Measurements from ENCODE around the gene ZNF282.
A peak's percentile ranks its signal among the peaks of the same experiment; 100 is the strongest.

Gene ZNF282

DNA sequence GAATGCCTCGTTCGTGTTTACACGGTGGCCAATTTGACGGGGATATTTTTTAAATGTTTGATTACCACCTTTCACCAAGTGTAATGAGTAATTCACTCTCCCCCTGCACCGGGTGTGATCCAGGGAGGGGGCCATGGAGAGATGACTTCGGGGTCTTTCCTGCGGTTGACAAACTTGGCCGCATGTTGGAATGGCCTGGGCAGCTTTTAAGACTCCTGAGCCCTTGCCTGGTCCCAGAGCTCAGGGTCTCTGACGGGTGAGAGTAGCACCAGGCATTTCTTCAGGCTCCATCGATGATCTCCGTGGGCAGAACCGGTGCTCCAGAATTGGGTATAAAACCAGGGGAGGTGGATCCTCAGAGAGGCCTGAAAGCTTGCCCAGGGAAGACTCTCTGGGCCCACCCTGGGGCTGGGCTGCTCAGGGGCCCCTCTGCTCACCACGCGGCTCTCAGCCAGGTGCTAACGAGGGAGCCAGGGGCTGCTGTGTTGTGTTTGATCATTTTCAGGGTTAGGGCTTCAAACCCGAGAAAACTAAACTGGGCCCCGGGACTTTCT is 882 bp downstream of the ZNF282 start:
- peak overlapping the region; percentile 99 for H3K9ac ChIP-seq (ENCODE audit: low read depth, low read length)
- H3K36me3 ChIP-seq (ENCODE audit: insufficient read depth, low read length), result peaks cover 35% of the 10 kb centered on the region
- H3K27me3 ChIP-seq (ENCODE audit: control insufficient read depth, insufficient read depth, low read length), result no peaks in the 10 kb centered on the region
- no peaks in the 10 kb centered on the region for H3K9me3 ChIP-seq (replicated peaks; ENCODE audit: low read length)
- H3K4me1 ChIP-seq (ENCODE audit: control insufficient read depth, insufficient read depth, low read length), result peaks cover 27% of the 10 kb centered on the region
- peak overlapping the region; percentile 94 for H3K4me2 ChIP-seq (ENCODE audit: low read length)
- peak overlapping the region; percentile 99 for H3K4me3 ChIP-seq (ENCODE audit: low read length)

DNA sequence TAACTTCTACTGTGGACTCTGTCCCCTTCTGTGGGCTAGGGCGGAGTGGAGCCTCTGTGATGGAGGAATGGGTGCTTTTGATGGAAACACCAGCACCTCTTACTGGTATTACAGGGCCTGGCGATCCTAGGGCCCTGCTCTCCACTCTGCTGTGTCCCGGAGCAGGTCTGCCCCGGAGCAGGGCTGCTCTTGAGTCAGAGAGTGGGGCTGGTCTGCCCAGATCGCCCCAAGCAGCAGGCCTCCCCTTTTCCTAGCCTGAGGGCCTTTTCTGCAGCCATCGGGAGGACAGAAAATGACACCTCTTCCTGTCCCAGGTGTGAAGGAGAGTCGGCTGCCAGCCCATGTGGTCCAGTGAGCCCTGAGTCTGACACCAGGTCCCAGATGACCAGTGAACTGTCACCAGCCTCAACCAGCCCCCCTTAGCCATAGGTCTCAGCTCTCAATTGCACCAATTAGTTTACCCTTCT is 1.4 kb downstream of the ZNF282 start:
- Histone ChIP-seq H3K9me3 (replicated peaks; ENCODE audit: low read length) (no peaks in the 10 kb centered on the region), H3K9ac (ENCODE audit: low read depth, low read length) (peak overlapping the region; percentile 99), H3K36me3 (ENCODE audit: insufficient read depth, low read length) (peaks cover 38% of the 10 kb centered on the region), H3K27me3 (ENCODE audit: control insufficient read depth, insufficient read depth, low read length) (no peaks in the 10 kb centered on the region), H3K4me2 (ENCODE audit: low read length) (peak overlapping the region; percentile 94), H3K4me3 (ENCODE audit: low read length) (peak overlapping the region; percentile 99), H3K4me1 (ENCODE audit: control insufficient read depth, insufficient read depth, low read length) (peaks cover 27% of the 10 kb centered on the region)

DNA sequence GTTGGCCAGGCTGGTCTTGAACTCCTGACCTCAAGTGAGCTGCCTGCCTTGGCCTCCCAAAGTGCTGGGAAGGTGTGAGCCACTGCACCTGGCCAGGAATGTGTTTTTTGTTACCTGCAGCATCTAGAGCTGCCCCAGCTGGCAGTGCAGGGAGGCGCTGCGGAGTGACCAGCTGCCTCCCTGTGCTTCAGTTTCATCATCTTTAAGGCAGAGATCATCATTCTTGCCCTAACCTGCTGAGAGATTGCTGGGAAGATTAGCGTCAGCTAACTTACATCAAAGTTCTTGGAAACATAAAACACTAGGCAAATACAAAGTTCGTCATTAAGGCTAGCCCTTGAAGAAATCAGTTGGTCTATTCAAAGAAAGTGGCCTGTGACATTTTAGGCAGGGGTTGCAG is 2.3 kb downstream of the ZNF282 start:
- Histone ChIP-seq H3K36me3 (ENCODE audit: insufficient read depth, low read length) (peaks cover 41% of the 10 kb centered on the region), H3K9ac (ENCODE audit: low read depth, low read length) (peak overlapping the region; percentile 21), H3K9me3 (replicated peaks; ENCODE audit: low read length) (no peaks in the 10 kb centered on the region), H3K4me3 (ENCODE audit: low read length) (no peak overlapping the region), H3K4me2 (ENCODE audit: low read length) (peak overlapping the region; percentile 20), H3K27me3 (ENCODE audit: control insufficient read depth, insufficient read depth, low read length) (no peaks in the 10 kb centered on the region), H3K4me1 (ENCODE audit: control insufficient read depth, insufficient read depth, low read length) (peaks cover 27% of the 10 kb centered on the region)

DNA sequence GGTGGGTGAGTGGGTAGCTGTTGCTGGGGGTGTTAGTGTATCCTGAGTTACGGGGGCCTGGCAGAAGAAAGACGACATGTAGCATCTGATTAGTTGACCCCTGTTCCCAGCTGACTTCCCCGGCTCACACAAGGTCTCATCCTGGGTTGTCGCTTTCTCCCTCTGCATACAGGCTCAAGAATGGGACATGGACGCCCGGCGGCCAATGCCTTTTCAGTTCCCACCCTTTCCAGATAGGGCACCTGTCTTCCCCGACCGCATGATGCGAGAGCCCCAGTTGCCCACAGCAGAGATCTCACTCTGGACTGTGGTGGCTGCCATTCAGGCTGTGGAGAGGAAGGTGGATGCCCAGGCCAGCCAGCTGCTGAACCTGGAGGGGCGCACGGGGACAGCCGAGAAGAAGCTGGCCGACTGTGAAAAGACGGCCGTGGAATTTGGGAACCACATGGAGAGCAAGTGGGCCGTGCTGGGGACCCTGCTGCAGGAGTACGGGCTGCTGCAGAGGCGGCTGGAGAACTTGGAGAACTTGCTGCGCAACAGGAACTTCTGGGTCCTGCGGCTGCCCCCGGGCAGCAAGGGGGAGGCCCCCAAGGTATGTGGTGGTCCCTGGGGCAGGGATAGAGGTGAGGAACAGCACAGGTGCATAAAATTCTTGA is 2.9 kb downstream of the ZNF282 start:
- Histone ChIP-seq H3K27me3 (ENCODE audit: control insufficient read depth, insufficient read depth, low read length) (no peaks in the 10 kb centered on the region), H3K4me2 (ENCODE audit: low read length) (no peak overlapping the region), H3K4me1 (ENCODE audit: control insufficient read depth, insufficient read depth, low read length) (peaks cover 27% of the 10 kb centered on the region), H3K9me3 (replicated peaks; ENCODE audit: low read length) (no peaks in the 10 kb centered on the region), H3K9ac (ENCODE audit: low read depth, low read length) (no peak overlapping the region), H3K4me3 (ENCODE audit: low read length) (no peak overlapping the region), H3K36me3 (ENCODE audit: insufficient read depth, low read length) (peaks cover 48% of the 10 kb centered on the region)

DNA sequence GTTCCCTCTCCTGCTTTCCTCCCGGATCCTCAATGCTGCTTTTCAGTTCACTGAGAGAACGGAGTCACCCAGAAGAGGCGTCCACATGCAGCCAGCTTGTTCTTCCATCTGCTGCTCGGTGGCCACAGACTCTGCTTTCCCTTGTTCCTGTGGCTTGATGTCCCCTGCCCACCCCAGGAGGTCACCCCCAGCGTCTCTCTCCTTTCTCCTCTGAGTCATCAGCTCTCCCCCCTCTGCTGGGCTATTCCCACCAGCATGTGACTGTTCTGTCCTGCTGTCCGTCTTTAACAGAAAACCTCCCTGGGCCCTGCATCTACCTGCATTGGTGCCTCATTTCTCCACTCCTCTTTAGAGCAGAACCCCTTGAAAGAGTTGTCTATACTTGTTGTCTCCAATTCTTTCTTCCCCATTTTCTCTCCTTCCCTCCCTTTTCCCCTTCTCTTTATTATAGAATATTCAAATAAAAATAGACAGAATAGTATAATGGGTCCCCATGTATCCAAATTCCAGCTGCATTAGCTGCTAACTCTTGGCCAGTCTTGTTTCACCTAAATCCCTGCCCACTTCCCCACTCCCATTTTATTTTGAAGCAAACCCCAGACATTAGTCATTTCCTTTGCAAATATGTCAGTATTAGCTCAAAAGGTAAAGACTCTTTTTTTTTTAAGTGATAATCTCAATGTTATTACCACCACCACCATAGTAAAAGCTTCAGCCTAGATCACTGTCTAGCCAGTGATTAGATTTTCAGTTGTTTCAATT is 4.1 kb downstream of the ZNF282 start:
- no peaks in the 10 kb centered on the region for H3K27me3 ChIP-seq (ENCODE audit: control insufficient read depth, insufficient read depth, low read length)
- peaks cover 59% of the 10 kb centered on the region for H3K36me3 ChIP-seq (ENCODE audit: insufficient read depth, low read length)
- no peaks in the 10 kb centered on the region for H3K9me3 ChIP-seq (replicated peaks; ENCODE audit: low read length)
- H3K4me2 ChIP-seq (ENCODE audit: low read length), result peak overlapping the region; percentile 12
- peaks cover 27% of the 10 kb centered on the region for H3K4me1 ChIP-seq (ENCODE audit: control insufficient read depth, insufficient read depth, low read length)
- H3K4me3 ChIP-seq (ENCODE audit: low read length), result no peak overlapping the region
- H3K9ac ChIP-seq (ENCODE audit: low read depth, low read length), result no peak overlapping the region

DNA sequence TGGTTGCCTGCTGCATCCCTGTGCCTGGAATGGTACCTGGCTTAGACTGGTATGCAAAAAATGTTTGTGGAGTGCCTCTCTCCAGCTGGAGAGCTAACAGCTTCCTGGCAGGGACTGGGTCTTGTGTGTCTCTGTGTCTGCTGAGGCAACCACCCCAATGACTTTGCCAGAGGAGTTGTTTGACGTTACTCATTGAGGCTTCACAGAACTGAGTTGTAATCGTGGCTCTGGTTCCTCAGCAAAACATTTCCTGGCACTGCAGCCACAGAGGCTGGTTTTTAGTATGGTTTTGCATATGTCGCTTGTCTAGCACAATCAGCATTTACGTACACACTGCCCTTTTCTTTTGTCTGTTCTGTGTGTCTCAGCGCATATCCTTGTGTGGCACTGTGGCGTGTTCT is 7.5 kb downstream of the ZNF282 start:
- Histone ChIP-seq H3K4me1 (ENCODE audit: control insufficient read depth, insufficient read depth, low read length) (peaks cover 15% of the 10 kb centered on the region), H3K9ac (ENCODE audit: low read depth, low read length) (no peak overlapping the region), H3K27me3 (ENCODE audit: control insufficient read depth, insufficient read depth, low read length) (no peaks in the 10 kb centered on the region), H3K36me3 (ENCODE audit: insufficient read depth, low read length) (peaks cover 80% of the 10 kb centered on the region), H3K9me3 (replicated peaks; ENCODE audit: low read length) (no peaks in the 10 kb centered on the region), H3K4me3 (ENCODE audit: low read length) (no peak overlapping the region), H3K4me2 (ENCODE audit: low read length) (no peak overlapping the region)

DNA sequence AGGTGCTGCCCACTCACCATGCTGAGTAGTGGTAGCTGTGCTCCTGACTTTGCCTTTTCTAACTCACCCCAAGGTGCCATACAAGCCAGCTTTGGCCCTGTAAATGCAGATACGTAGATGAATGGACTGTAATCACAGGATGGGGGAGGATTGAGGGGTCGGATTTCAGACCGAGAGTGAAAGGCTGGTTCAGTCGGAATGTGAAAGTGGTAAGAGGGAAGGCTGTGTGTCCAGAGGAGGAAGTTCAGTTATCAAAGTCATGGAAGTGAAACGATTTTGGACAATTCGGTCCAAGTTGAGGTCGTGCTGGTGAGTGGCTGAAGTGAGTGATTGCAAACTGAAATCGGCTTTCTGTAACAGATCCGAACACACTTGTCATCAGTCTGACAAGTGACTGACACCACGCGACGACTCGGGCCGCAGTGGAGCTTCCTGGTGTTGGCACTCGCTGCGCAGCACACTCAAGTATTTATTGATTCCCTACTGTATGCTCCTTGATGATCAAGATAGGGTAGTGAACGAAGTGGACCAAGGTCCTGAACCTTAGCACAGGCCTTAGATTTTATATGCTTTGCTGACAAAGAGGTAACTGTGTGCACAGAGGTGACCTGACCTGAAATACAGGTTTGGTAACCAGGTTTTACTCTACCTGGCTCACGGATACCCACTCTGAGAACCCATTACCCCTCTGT is 10.5 kb downstream of the ZNF282 start:
- Histone ChIP-seq H3K9ac (ENCODE audit: low read depth, low read length) (no peak overlapping the region), H3K9me3 (replicated peaks; ENCODE audit: low read length) (no peaks in the 10 kb centered on the region), H3K4me3 (ENCODE audit: low read length) (no peak overlapping the region), H3K4me1 (ENCODE audit: control insufficient read depth, insufficient read depth, low read length) (peaks cover 5% of the 10 kb centered on the region), H3K27me3 (ENCODE audit: control insufficient read depth, insufficient read depth, low read length) (no peaks in the 10 kb centered on the region), H3K4me2 (ENCODE audit: low read length) (no peak overlapping the region), H3K36me3 (ENCODE audit: insufficient read depth, low read length) (peaks cover 84% of the 10 kb centered on the region)

DNA sequence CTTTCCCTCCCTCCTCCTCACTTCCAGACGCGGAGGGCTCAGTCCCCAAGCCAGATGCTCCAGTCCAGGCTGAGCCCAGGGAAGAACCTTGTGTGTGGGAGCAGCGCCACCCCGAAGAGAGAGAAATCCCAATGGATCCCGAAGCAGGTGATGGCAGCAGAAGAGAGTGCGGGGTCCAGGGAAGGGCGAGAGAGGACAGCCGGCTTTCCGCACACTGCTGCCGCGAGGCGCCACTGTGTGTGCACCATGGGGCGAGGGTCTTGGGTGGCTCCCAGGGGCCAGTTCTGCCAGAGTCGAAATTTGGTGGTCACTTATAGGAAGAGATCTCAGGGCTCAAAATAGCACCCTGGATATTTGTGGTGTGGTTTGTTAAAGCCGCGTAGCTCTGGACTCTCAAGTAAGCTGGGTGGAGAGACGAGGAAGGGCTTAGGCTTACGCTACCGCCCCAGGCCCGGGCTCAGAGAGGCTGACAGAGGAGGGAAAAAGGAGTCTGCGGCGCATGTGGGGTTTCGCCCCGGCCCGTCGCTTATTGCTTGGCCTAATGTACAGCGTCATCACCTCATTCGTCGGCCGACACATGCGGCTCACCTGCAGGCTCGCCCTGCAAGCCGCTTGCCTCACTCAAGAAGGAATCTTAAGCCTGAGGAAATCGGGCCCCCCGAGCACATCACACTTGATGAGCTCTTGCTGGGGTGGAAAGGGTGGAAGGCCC is 12.1 kb downstream of the ZNF282 start:
- H3K4me2 ChIP-seq (ENCODE audit: low read length), result no peak overlapping the region
- no peak overlapping the region for H3K9ac ChIP-seq (ENCODE audit: low read depth, low read length)
- H3K36me3 ChIP-seq (ENCODE audit: insufficient read depth, low read length), result peaks cover 90% of the 10 kb centered on the region
- no peaks in the 10 kb centered on the region for H3K27me3 ChIP-seq (ENCODE audit: control insufficient read depth, insufficient read depth, low read length)
- no peaks in the 10 kb centered on the region for H3K9me3 ChIP-seq (replicated peaks; ENCODE audit: low read length)
- H3K4me1 ChIP-seq (ENCODE audit: control insufficient read depth, insufficient read depth, low read length), result peaks cover 5% of the 10 kb centered on the region
- H3K4me3 ChIP-seq (ENCODE audit: low read length), result no peak overlapping the region

DNA sequence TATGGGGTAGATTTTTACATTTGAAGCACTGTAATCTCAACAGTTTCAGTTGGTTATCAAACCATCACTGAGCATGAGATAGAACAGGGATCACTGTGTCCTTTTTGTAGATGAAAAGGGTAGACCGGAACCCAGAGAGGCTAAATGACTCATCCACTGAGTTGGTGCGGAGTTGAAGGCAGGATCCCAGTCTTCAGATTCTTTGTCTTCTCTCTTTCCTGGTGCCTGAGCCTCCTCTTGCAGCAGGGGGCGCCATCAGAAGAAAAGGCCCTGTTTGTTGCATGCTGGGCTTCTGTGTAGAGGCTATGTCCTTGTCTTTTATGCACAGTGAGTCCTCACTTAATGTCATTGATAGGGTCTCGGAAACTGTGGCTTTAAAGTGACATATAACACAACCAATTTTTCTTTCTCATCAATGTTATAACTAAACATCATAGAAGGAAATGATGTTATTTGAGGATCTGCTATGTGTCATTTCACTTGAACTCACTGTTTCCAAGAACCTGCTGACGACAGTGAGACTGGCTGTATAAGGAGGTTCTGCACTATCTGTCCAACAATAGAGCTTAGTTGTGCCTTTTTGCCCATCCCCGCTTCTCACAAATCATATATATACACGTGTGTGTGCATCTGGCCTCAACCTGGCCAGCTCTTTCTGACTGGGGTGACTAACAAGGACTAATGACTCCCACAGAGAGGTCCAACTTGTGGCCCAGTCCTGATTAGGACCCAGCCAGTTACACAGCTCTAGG is 14.3 kb downstream of the ZNF282 start:
- Histone ChIP-seq H3K9me3 (replicated peaks; ENCODE audit: low read length) (no peaks in the 10 kb centered on the region), H3K4me2 (ENCODE audit: low read length) (no peak overlapping the region), H3K36me3 (ENCODE audit: insufficient read depth, low read length) (peaks cover 89% of the 10 kb centered on the region), H3K27me3 (ENCODE audit: control insufficient read depth, insufficient read depth, low read length) (no peaks in the 10 kb centered on the region), H3K4me1 (ENCODE audit: control insufficient read depth, insufficient read depth, low read length) (peaks cover 5% of the 10 kb centered on the region), H3K4me3 (ENCODE audit: low read length) (no peak overlapping the region), H3K9ac (ENCODE audit: low read depth, low read length) (no peak overlapping the region)

DNA sequence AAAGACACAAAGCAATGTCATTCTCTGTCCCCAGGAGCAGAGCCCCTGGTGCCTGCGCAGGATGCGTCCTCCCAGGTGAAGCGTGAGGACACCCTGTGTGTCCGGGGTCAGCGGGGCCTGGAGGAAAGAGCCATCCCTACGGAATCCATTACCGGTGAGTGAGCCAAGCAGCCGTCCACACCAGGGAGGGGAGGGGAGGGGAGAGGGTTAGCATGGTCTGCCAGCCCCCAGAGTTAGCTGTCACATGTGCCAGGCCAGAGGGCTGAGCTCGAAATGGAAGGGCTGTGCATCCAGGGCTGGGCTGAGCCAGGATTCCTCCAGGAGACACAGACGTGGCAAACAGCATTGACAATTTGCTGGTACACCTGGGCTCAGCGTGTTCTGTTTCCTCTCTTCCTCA is 15.2 kb downstream of the ZNF282 start:
- Histone ChIP-seq H3K4me2 (ENCODE audit: low read length) (no peak overlapping the region), H3K9me3 (replicated peaks; ENCODE audit: low read length) (no peaks in the 10 kb centered on the region), H3K4me1 (ENCODE audit: control insufficient read depth, insufficient read depth, low read length) (peaks cover 5% of the 10 kb centered on the region), H3K36me3 (ENCODE audit: insufficient read depth, low read length) (peaks cover 96% of the 10 kb centered on the region), H3K4me3 (ENCODE audit: low read length) (no peak overlapping the region), H3K27me3 (ENCODE audit: control insufficient read depth, insufficient read depth, low read length) (no peaks in the 10 kb centered on the region), H3K9ac (ENCODE audit: low read depth, low read length) (no peak overlapping the region)

Measured in skeletal muscle satellite cell (primary cell).